Measurements from ENCODE around the gene LRMDA.

The LRMDA gene

DNA sequence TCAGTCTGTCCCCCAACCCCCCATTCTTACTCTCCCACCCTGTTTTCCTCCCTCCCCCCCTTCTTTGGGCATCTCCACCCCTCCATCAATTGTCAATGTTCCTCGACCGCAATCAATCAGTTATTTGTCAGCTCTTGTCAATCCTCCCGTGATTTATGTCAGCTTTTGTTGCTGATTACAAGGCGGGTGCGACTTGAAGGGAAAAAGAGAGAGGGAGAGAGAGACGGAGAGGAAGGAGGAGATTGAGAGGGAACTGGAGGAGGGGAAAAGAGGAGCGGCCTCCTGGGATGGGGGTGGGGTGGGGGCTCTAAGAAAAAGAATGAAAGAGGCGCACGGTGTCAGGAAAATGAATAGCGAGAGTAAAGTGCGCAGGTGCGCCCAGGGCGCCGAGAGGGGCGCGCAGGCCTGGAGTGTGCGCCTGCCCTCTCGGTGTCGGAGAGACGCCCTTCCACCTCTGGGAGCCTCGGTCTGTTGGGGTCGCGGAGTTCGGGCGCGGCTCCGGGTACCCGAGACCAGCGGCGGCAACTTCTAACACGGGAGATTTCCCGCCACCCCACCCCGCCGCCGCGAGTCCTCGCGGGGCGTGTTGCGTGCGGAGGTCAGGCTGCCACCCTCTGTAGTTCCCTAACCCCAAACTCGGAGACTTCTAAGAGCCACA, 28.8 kb upstream of the LRMDA start (continued):
- TF ChIP-seq, protein P1, sequence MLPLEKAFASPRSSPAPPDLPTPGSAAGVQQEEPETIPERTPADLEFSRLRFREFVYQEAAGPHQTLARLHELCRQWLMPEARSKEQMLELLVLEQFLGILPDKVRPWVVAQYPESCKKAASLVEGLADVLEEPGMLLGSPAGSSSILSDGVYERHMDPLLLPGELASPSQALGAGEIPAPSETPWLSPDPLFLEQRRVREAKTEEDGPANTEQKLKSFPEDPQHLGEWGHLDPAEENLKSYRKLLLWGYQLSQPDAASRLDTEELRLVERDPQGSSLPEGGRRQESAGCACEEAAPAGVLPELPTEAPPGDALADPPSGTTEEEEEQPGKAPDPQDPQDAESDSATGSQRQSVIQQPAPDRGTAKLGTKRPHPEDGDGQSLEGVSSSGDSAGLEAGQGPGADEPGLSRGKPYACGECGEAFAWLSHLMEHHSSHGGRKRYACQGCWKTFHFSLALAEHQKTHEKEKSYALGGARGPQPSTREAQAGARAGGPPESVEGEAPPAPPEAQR (tag by site-specific recombination; IDR thresholded peaks at IDR 0.05) = no peak
- TF ChIP-seq ZNF24 (tag by site-specific recombination; IDR thresholded peaks at IDR 0.05) (peak; percentile 80), ZNF433 (tag by site-specific recombination; IDR thresholded peaks at IDR 0.05; ENCODE audit: low read depth) (peak; percentile 21; the same call in 1 of the 2 replicates), SETDB1 (IDR thresholded peaks at IDR 0.05; ENCODE audit: insufficient read length, low read length) (no peak), ZNF311 (tag by site-specific recombination; IDR thresholded peaks at IDR 0.05; ENCODE audit: borderline replicate concordance) (no peak), KLF7 (tag by site-specific recombination; IDR thresholded peaks at IDR 0.05; ENCODE audit: borderline replicate concordance) (peak; percentile 98; the same call in 1 of the 2 replicates), ZNF239 (tag by site-specific recombination; IDR thresholded peaks at IDR 0.05) (peak; percentile 31; the same call in 1 of the 2 replicates), ZNF10 (tag by site-specific recombination; IDR thresholded peaks at IDR 0.05) (peak; percentile 71; the same call in 1 of the 2 replicates), ZNF596 (tag by site-specific recombination; IDR thresholded peaks at IDR 0.05) (peak; percentile 100), ZNF544 (tag by site-specific recombination; IDR thresholded peaks at IDR 0.05) (no peak), ZNF529 (tag by site-specific recombination; IDR thresholded peaks at IDR 0.05; ENCODE audit: insufficient replicate concordance) (no peak), BCL11A (tag by site-specific recombination; IDR thresholded peaks at IDR 0.05; ENCODE audit: low read depth) (peak; percentile 79; the same call in 1 of the 2 replicates), EGR2 (tag by site-specific recombination; IDR thresholded peaks at IDR 0.05; ENCODE audit: low read depth) (no peak; the same call in 1 of the 2 replicates), ZNF510 (tag by site-specific recombination; IDR thresholded peaks at IDR 0.05; ENCODE audit: insufficient replicate concordance) (no peak)

DNA sequence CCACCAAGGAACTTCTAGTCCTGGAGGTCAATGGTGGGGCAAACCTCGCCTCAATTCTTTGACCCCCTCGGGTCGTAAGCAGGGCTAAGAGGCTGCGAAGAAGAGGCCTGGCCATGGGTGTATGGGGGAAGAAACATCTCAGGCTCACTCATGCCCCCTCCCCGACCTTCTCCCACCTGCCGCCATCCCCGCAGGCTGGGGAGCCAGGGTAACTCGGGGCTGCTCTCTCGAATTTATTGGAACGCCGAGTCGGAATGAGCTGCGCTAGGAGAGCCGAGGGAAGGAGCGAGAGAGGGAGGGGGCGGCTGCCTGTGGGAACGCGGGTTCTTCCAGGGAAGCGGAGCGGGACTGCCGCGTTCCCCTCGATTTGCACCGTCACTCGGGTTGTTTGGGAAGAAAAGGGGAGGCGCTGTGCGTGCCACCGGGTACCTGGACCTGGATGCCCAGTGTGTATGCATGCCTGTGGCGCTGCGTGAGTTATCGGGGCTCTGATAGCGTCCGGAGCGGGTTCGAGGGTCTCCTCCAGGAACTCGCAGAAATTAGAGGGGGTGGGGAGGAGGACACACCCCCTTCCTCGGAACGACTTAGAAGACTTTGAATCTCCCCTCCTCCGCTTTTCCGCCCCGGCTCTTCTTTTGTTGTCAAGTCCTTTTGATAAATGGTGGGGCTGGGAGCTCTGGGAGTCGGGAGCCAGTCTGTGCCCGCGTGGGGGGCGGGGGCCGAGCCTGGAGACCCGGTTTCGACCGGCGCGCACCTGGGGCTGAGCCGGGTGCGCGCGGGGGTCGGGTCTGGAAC, 28.1 kb upstream of the LRMDA start:
- POLR2A ChIA-PET = interaction anchor here (0.6 to 0.9 kb wide), 2 partner anchors 116 to 134 kb away, joined by 3 to 4 read pairs; no protein-coding TSS in a partner anchor
- Histone ChIP-seq H3K9me3 (ENCODE audit: control insufficient read depth, insufficient read depth, low read depth, low read length) (no peaks in the 10 kb centered on the region), H3K4me1 (ENCODE audit: control insufficient read depth, insufficient read depth, low read length) (no peaks in the 10 kb centered on the region), H3K36me3 (ENCODE audit: control insufficient read depth in 2 of 2, insufficient read depth in 1 of 2, low read length in 2 of 2) (peaks cover 0 to 40% of the 10 kb centered on the region in 2 experiments; a peak in 1 of 3 replicates), H3K27ac (ENCODE audit: extremely low read depth, low read depth, low read length) (peak overlapping the region; percentile 100), H3K4me3 (ENCODE audit: low read depth, low read length) (peak overlapping the region; percentile 51)
- CTCF ChIA-PET = interaction anchor here (0.6 to 0.7 kb wide), 3 partner anchors 26 to 1703 kb away, joined by 3 to 4 read pairs (median 3); no protein-coding TSS in a partner anchor
- TF ChIP-seq, protein P2, sequence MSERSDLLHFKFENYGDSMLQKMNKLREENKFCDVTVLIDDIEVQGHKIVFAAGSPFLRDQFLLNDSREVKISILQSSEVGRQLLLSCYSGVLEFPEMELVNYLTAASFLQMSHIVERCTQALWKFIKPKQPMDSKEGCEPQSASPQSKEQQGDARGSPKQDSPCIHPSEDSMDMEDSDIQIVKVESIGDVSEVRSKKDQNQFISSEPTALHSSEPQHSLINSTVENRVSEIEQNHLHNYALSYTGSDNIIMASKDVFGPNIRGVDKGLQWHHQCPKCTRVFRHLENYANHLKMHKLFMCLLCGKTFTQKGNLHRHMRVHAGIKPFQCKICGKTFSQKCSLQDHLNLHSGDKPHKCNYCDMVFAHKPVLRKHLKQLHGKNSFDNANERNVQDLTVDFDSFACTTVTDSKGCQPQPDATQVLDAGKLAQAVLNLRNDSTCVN (tag by site-specific recombination; optimal IDR thresholded peaks at IDR 0.05) = peak; percentile 70
- no peak for TF ChIP-seq ZNF169 (tag by site-specific recombination; IDR thresholded peaks at IDR 0.05)
- peak; percentile 55; the same call in 1 of the 2 replicates for TF ChIP-seq ZXDB (tag by site-specific recombination; IDR thresholded peaks at IDR 0.05)
- peak; percentile 64 for TF ChIP-seq SP2 (tag by site-specific recombination; IDR thresholded peaks at IDR 0.05)
- no peak for TF ChIP-seq BCL11A (tag by site-specific recombination; IDR thresholded peaks at IDR 0.05; ENCODE audit: low read depth)
- TF ChIP-seq WT1 (tag by site-specific recombination; IDR thresholded peaks at IDR 0.05) = peak; percentile 28; the same call in 1 of the 2 replicates
- no peak for TF ChIP-seq ZNF311 (tag by site-specific recombination; IDR thresholded peaks at IDR 0.05; ENCODE audit: borderline replicate concordance)
- TF ChIP-seq MZF1 (tag by site-specific recombination; IDR thresholded peaks at IDR 0.05; ENCODE audit: borderline replicate concordance) = peak; percentile 89; the same call in 1 of the 2 replicates
- TF ChIP-seq ZNF211 (tag by site-specific recombination; IDR thresholded peaks at IDR 0.05; ENCODE audit: low read depth) = no peak
- TF ChIP-seq, protein P3, sequence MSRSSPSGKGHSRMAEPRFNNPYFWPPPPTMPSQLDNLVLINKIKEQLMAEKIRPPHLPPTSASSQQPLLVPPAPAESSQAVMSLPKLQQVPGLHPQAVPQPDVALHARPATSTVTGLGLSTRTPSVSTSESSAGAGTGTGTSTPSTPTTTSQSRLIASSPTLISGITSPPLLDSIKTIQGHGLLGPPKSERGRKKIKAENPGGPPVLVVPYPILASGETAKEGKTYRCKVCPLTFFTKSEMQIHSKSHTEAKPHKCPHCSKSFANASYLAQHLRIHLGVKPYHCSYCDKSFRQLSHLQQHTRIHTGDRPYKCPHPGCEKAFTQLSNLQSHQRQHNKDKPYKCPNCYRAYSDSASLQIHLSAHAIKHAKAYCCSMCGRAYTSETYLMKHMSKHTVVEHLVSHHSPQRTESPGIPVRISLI (tag by site-specific recombination; IDR thresholded peaks at IDR 0.05) = no peak
- TF ChIP-seq MYNN (tag by site-specific recombination; IDR thresholded peaks at IDR 0.05; ENCODE audit: borderline replicate concordance) = no peak
- TF ChIP-seq, protein P4, sequence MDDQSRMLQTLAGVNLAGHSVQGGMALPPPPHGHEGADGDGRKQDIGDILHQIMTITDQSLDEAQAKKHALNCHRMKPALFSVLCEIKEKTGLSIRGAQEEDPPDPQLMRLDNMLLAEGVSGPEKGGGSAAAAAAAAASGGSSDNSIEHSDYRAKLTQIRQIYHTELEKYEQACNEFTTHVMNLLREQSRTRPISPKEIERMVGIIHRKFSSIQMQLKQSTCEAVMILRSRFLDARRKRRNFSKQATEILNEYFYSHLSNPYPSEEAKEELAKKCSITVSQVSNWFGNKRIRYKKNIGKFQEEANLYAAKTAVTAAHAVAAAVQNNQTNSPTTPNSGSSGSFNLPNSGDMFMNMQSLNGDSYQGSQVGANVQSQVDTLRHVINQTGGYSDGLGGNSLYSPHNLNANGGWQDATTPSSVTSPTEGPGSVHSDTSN (CRISPR knock-in tag; IDR thresholded peaks at IDR 0.05) = no peak
- TF ChIP-seq EGR2 (tag by site-specific recombination; IDR thresholded peaks at IDR 0.05; ENCODE audit: low read depth) = peak; percentile 80
- TF ChIP-seq TCF7L2 (IDR thresholded peaks at IDR 0.05; ENCODE audit: borderline replicate concordance, low read depth, low read length) = peak; percentile 80
- no peak for TF ChIP-seq ZNF132 (tag by site-specific recombination; IDR thresholded peaks at IDR 0.05; ENCODE audit: borderline replicate concordance)
- TF ChIP-seq ZNF138 (tag by site-specific recombination; IDR thresholded peaks at IDR 0.05; ENCODE audit: borderline replicate concordance) = no peak
